DND-41 (cell line): Measurements from ENCODE around the gene GRK3.

ENCODE experiments used
- ATAC-seq: fragments of 200-7000 bp; cut with Tn5 transposase; 3 replicates; pipeline ENCODE4 v1.9.1; 2021; ENCODE audit warnings: low read depth; ENCODE audit not compliant: insufficient read depth
- DNase-seq: peaks from one replicate; pipeline ENCODE4 v3.0.0-alpha.2; 2020
- H2AFZ ChIP-seq: 2 replicates; pipeline ENCODE4 v1.6.0; 2012; ENCODE audit warnings: low read depth, low read length
- H3K27ac ChIP-seq: 2 replicates; pipeline ENCODE4 v1.5.1; 2012; ENCODE audit warnings: low read length, inconsistent platforms
- H3K27me3 ChIP-seq: fragments of 200-600 bp; sonication (generic); 2 replicates; pipeline ENCODE4 v1.6.0; 2012; ENCODE audit warnings: low read length, mild to moderate bottlenecking, inconsistent platforms; ENCODE audit not compliant: insufficient read depth, poor library complexity
- H3K36me3 ChIP-seq: 2 replicates; pipeline ENCODE4 v1.5.1; 2012; ENCODE audit warnings: low read length, inconsistent platforms; ENCODE audit not compliant: insufficient read depth
- H3K4me1 ChIP-seq: 2 replicates; pipeline ENCODE4 v1.5.1; 2012; ENCODE audit warnings: mild to moderate bottlenecking, low read length; ENCODE audit not compliant: insufficient read depth
- H3K4me2 ChIP-seq: 2 replicates; pipeline ENCODE4 v1.6.0; 2012; ENCODE audit warnings: mild to moderate bottlenecking, moderate library complexity, low read length, inconsistent platforms; ENCODE audit not compliant: insufficient read depth
- H3K4me3 ChIP-seq, 2 experiments: fragments of 200-600 bp in 1 of 2; shearing (Covaris generic) in 1 of 2; 2 replicates each; pipeline ENCODE4 v1.5.1; 2012 to 2016; ENCODE audit warnings: inconsistent platforms in 2 of 2, low read length in 2 of 2, mild to moderate bottlenecking in 2 of 2, low read depth in 1 of 2, moderate library complexity in 1 of 2
- H3K79me2 ChIP-seq: 2 replicates; pipeline ENCODE4 v1.6.0; 2012; ENCODE audit warnings: low read length, inconsistent platforms; ENCODE audit not compliant: insufficient read depth
- H3K9ac ChIP-seq: 2 replicates; pipeline ENCODE4 v1.6.0; 2012; ENCODE audit warnings: low read depth, mild to moderate bottlenecking, inconsistent platforms, low read length, moderate library complexity
- H3K9me3 ChIP-seq: 2 replicates; pipeline ENCODE4 v1.5.1; 2012; ENCODE audit warnings: low read length, moderate library complexity, mild to moderate bottlenecking, inconsistent platforms; ENCODE audit not compliant: insufficient read depth, severe bottlenecking
- H4K20me1 ChIP-seq: 2 replicates; pipeline ENCODE4 v1.6.0; 2012; ENCODE audit warnings: low read length; ENCODE audit not compliant: insufficient read depth
- CTCF ChIP-seq: IDR thresholded peaks from 2 replicates; pipeline ENCODE4 v1.5.1; 2012; ENCODE audit warnings: borderline replicate concordance, low read length, moderate library complexity, mild to moderate bottlenecking; ENCODE audit not compliant: poor library complexity, severe bottlenecking; ENCODE audit errors: extremely low read depth
- EZH2 ChIP-seq: IDR thresholded peaks from 3 replicates; pipeline ENCODE4 v1.6.1; 2012; ENCODE audit warnings: borderline replicate concordance, low read depth, mild to moderate bottlenecking, moderate library complexity, low read length, inconsistent platforms; ENCODE audit not compliant: severe bottlenecking

The GRK3 gene

GRCh38 chr22:25695146-25695545 lies 130.7 kb downstream of the GRK3 start:
- ATAC-seq: no peak
- no peaks in the 10 kb centered on the region for H3K4me1 ChIP-seq
- H3K4me3 ChIP-seq: no peak overlapping the region
- H3K27ac ChIP-seq: no peak overlapping the region
- no peak overlapping the region for H2AFZ ChIP-seq
- H4K20me1 ChIP-seq: no peaks in the 10 kb centered on the region
- no peaks in the 10 kb centered on the region for H3K79me2 ChIP-seq
- H3K4me2 ChIP-seq: no peak overlapping the region
- DNase-seq: no peak
- TF ChIP-seq EZH2 (no peak), CTCF (no peak)
- H3K9me3 ChIP-seq: no peaks in the 10 kb centered on the region
- no peaks in the 10 kb centered on the region for H3K27me3 ChIP-seq
- no peak overlapping the region for H3K9ac ChIP-seq
- H3K36me3 ChIP-seq: no peaks in the 10 kb centered on the region

GRCh38 chr22:25696763-25697162 lies 132.3 kb downstream of the GRK3 start:
- H3K4me3 ChIP-seq: no peak overlapping the region
- H3K9ac ChIP-seq: no peak overlapping the region
- H3K27ac ChIP-seq: no peak overlapping the region
- H3K4me2 ChIP-seq: no peak overlapping the region
- no peaks in the 10 kb centered on the region for H3K4me1 ChIP-seq
- no peak overlapping the region for H2AFZ ChIP-seq
- no peaks in the 10 kb centered on the region for H3K9me3 ChIP-seq
- H3K79me2 ChIP-seq: no peaks in the 10 kb centered on the region
- TF ChIP-seq CTCF (no peak), EZH2 (no peak)
- no peak for DNase-seq
- ATAC-seq: no peak
- no peaks in the 10 kb centered on the region for H3K36me3 ChIP-seq
- H4K20me1 ChIP-seq: no peaks in the 10 kb centered on the region
- H3K27me3 ChIP-seq: no peaks in the 10 kb centered on the region

GRCh38 chr22:25697181-25697664 lies 132.7 kb downstream of the GRK3 start:
- Histone ChIP-seq H2AFZ (no peak overlapping the region), H3K27ac (no peak overlapping the region), H3K9ac (no peak overlapping the region), H3K9me3 (no peaks in the 10 kb centered on the region), H3K4me3 (no peak overlapping the region), H3K79me2 (no peaks in the 10 kb centered on the region), H3K4me1 (peaks cover 2% of the 10 kb centered on the region), H3K27me3 (no peaks in the 10 kb centered on the region), H3K36me3 (no peaks in the 10 kb centered on the region), H4K20me1 (no peaks in the 10 kb centered on the region), H3K4me2 (no peak overlapping the region)
- DNase-seq: no peak
- no peak for ATAC-seq
- TF ChIP-seq CTCF (no peak), EZH2 (no peak)

GRCh38 chr22:25697978-25698377 lies 133.5 kb downstream of the GRK3 start:
- no peaks in the 10 kb centered on the region for H3K79me2 ChIP-seq
- no peaks in the 10 kb centered on the region for H3K9me3 ChIP-seq
- H3K36me3 ChIP-seq: no peaks in the 10 kb centered on the region
- H3K9ac ChIP-seq: no peak overlapping the region
- ATAC-seq (no peak), DNase-seq (no peak)
- no peak overlapping the region for H3K4me2 ChIP-seq
- no peaks in the 10 kb centered on the region for H3K27me3 ChIP-seq
- H4K20me1 ChIP-seq: no peaks in the 10 kb centered on the region
- TF ChIP-seq EZH2 (no peak), CTCF (no peak)
- H2AFZ ChIP-seq: no peak overlapping the region
- peaks cover 10% of the 10 kb centered on the region for H3K4me1 ChIP-seq
- no peak overlapping the region for H3K4me3 ChIP-seq
- H3K27ac ChIP-seq: no peak overlapping the region
